ENCODE measurements around the gene VGLL4. TPM values are rescaled to one million over a fixed set of nuclear protein-coding genes. Genes with fewer than 3 reads are reported as not detected.
A peak's percentile ranks its signal among the peaks of the same experiment; 100 is the strongest.

The VGLL4 gene
- polyA plus RNA-seq, 3 donors = 8.5 to 13.2 (median 10.0) TPM

DNA sequence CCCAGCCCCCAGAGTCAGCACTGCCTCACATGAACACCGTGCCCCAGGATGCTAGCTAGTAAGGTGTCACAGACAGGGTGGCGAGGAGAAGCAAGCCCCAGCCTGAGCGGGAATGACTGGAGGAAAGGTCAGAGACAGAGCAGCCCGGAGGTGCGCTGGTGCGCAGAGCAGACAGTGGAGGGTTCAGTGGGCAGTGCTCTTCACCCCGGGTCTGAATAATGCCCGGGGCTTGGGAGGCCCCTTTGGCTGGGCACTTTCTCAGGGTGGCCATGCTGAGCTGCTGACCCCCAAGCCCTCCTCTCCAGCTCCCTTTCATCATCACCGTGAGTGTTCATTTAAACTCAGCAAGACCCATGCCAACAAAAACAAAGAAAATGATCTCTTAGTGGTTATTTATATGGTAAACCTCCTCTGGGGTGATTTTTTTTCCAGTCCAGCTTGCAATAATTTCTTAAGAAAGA, 110.8 kb downstream of the VGLL4 start:
- no peaks in the 10 kb centered on the region for H3K9me3 ChIP-seq (replicated peaks in 1 of 2; ENCODE audit: control insufficient read depth in 1 of 2, insufficient read depth in 1 of 2, low read length in 2 of 2)
- no peaks in the 10 kb centered on the region for H3K79me2 ChIP-seq (ENCODE audit: insufficient read depth, low read length)
- H3K4me1 ChIP-seq (ENCODE audit: control insufficient read depth in 1 of 2, insufficient read depth in 2 of 2, low read length in 2 of 2) = peaks cover 9 to 12% of the 10 kb centered on the region in 2 donors
- H4K20me1 ChIP-seq (ENCODE audit: insufficient read depth, low read length) = peaks cover 92% of the 10 kb centered on the region
- H3K4me3 ChIP-seq (replicated peaks in 1 of 3; ENCODE audit: low read depth in 2 of 3, low read length in 3 of 3) = no peak overlapping the region
- Mint-ChIP-seq H3K4me3 (no peak overlapping the region), H3K4me1 (peaks cover 15% of the 10 kb centered on the region), H3K36me3 (peaks cover 29 to 62% of the 10 kb centered on the region in 2 donors), H3K27ac (no peak overlapping the region), H3K9me3 (no peaks in the 10 kb centered on the region), H3K27me3 (ENCODE audit: low read depth in 3 of 3) (peaks cover 0 to 5% (median 0%) of the 10 kb centered on the region in 3 donors)
- 100% methylated on average over 7 of the region's 9 CpGs for WGBS (ENCODE audit: insufficient coverage)
- DNase-seq = no peak
- intact Hi-C loops (cut with micrococcal nuclease) = no loop called here
- TF ChIP-seq, protein P1, sequence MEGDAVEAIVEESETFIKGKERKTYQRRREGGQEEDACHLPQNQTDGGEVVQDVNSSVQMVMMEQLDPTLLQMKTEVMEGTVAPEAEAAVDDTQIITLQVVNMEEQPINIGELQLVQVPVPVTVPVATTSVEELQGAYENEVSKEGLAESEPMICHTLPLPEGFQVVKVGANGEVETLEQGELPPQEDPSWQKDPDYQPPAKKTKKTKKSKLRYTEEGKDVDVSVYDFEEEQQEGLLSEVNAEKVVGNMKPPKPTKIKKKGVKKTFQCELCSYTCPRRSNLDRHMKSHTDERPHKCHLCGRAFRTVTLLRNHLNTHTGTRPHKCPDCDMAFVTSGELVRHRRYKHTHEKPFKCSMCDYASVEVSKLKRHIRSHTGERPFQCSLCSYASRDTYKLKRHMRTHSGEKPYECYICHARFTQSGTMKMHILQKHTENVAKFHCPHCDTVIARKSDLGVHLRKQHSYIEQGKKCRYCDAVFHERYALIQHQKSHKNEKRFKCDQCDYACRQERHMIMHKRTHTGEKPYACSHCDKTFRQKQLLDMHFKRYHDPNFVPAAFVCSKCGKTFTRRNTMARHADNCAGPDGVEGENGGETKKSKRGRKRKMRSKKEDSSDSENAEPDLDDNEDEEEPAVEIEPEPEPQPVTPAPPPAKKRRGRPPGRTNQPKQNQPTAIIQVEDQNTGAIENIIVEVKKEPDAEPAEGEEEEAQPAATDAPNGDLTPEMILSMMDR (IDR thresholded peaks at IDR 0.05) = no peak
- no peaks in the 10 kb centered on the region for H3K27me3 ChIP-seq (ENCODE audit: control insufficient read depth in 2 of 2, insufficient read depth in 2 of 2, low read length in 2 of 2)
- H3K9ac ChIP-seq (ENCODE audit: insufficient read depth, low read length, poor library complexity, severe bottlenecking) = no peak overlapping the region
- H3K4me2 ChIP-seq (replicated peaks; ENCODE audit: extremely low read depth, low read length, poor library complexity, severe bottlenecking) = no peak overlapping the region
- H3K36me3 ChIP-seq (replicated peaks in 1 of 2; ENCODE audit: control insufficient read depth in 1 of 2, insufficient read depth in 2 of 2, low read length in 2 of 2) = peaks cover 4 to 66% of the 10 kb centered on the region in 2 donors
- no peak overlapping the region for H3K27ac ChIP-seq (ENCODE audit: low read depth in 1 of 2, low read length in 2 of 2)
- no peak overlapping the region for H2AFZ ChIP-seq (ENCODE audit: insufficient read depth, low read depth, low read length, poor library complexity, severe bottlenecking)

DNA sequence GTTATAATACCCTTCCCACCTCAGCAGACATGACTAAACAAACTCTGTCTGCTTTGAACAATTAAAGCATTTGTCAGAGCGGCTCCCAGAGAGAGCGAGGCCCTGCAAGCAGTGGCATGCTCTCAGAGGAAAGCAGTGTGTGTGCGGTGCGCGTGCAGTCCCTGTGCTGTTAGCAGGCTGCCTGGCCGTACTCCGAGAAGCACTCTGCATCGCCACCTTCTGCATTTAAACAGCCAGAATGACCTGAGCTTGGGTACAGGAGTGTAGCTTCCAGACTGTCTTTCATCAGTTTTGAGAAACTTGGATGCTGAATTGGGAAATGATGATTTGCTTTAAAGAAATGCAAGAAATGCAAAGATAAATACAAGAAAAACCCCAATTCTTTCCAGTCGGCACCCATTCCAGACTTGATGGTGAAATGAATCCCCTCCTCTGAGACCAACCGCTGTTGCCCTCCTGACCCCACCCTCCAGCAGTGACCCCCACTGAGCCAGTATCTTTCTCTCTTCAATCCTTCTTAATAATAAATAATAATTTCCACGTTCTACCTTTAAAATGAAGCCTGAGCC, 113.5 kb downstream of the VGLL4 start:
- no peak overlapping the region for H3K27ac ChIP-seq (ENCODE audit: low read depth in 1 of 2, low read length in 2 of 2)
- no peaks in the 10 kb centered on the region for H3K4me1 Mint-ChIP-seq
- H3K27me3 Mint-ChIP-seq (ENCODE audit: low read depth in 3 of 3) = peaks cover 0 to 1% (median 0%) of the 10 kb centered on the region in 3 donors
- H3K36me3 ChIP-seq (replicated peaks in 1 of 2; ENCODE audit: control insufficient read depth in 1 of 2, insufficient read depth in 2 of 2, low read length in 2 of 2) = peaks cover 4 to 61% of the 10 kb centered on the region in 2 donors
- no peak overlapping the region for H2AFZ ChIP-seq (ENCODE audit: insufficient read depth, low read depth, low read length, poor library complexity, severe bottlenecking)
- no peak overlapping the region for H3K4me3 ChIP-seq (replicated peaks in 1 of 3; ENCODE audit: low read depth in 2 of 3, low read length in 3 of 3)
- DNase-seq = no peak
- H3K4me1 ChIP-seq (ENCODE audit: control insufficient read depth in 1 of 2, insufficient read depth in 2 of 2, low read length in 2 of 2) = no peaks in the 10 kb centered on the region
- TF ChIP-seq, protein P1 (IDR thresholded peaks at IDR 0.05) = no peak
- peaks cover 82% of the 10 kb centered on the region for H4K20me1 ChIP-seq (ENCODE audit: insufficient read depth, low read length)
- H3K9me3 Mint-ChIP-seq = no peaks in the 10 kb centered on the region
- 98% methylated on average over 9 of the region's 11 CpGs for WGBS (ENCODE audit: insufficient coverage)
- H3K36me3 Mint-ChIP-seq = peaks cover 32 to 63% of the 10 kb centered on the region in 2 donors
- intact Hi-C loops (cut with micrococcal nuclease) = no loop called here
- no peaks in the 10 kb centered on the region for H3K9me3 ChIP-seq (replicated peaks in 1 of 2; ENCODE audit: control insufficient read depth in 1 of 2, insufficient read depth in 1 of 2, low read length in 2 of 2)
- H3K9ac ChIP-seq (ENCODE audit: insufficient read depth, low read length, poor library complexity, severe bottlenecking) = no peak overlapping the region
- no peaks in the 10 kb centered on the region for H3K79me2 ChIP-seq (ENCODE audit: insufficient read depth, low read length)
- H3K27ac Mint-ChIP-seq = peak overlapping the region in 3 of 7 donors; percentile 25 to 40 (median 35)
- H3K27me3 ChIP-seq (ENCODE audit: control insufficient read depth in 2 of 2, insufficient read depth in 2 of 2, low read length in 2 of 2) = no peaks in the 10 kb centered on the region
- no peak overlapping the region for H3K4me2 ChIP-seq (replicated peaks; ENCODE audit: extremely low read depth, low read length, poor library complexity, severe bottlenecking)
- H3K4me3 Mint-ChIP-seq = no peak overlapping the region
